Forelimb muscle (tissue), 1 donor: ENCODE results near the gene DNAH11. TPM values are rescaled to one million over a fixed set of nuclear protein-coding genes. Genes with fewer than 3 reads are reported as not detected.
"Not testable (repeated sequence)": the region's sequence is repeated elsewhere in the genome, so short reads cannot be mapped to it uniquely, and the experiment has no call there.

Experiments used
- DNase-seq: peaks from one replicate; pipeline ENCODE4 v3.0.0-alpha.2; 2013; ENCODE audit warnings: low read depth
- polyA plus RNA-seq: library from polyadenylated mRNA; unstranded; fragments of 120-200 nt; gene quantifications from one replicate; pipeline ENCODE4 v1.2.1, GENCODE V29; 2013; ENCODE audit not compliant: insufficient read length

The DNAH11 gene
- polyA plus RNA-seq, 1 donor: 0.30 TPM

GRCh38 chr7:21717323-21717722 is 174.5 kb downstream of the DNAH11 start:
- DNase-seq: no peak

- DNase-seq: no peak
These were observed 175.6 kb downstream of the DNAH11 start for GRCh38 chr7:21718391-21718790.

GRCh38 chr7:21719846-21720245 is 177.0 kb downstream of the DNAH11 start:
- no peak for DNase-seq

GRCh38 chr7:21722371-21722770 is 179.5 kb downstream of the DNAH11 start:
- no peak for DNase-seq

GRCh38 chr7:21724562-21724961 is 181.7 kb downstream of the DNAH11 start:
- no peak for DNase-seq

- DNase-seq: no peak
These were observed 187.6 kb downstream of the DNAH11 start for GRCh38 chr7:21730399-21730798.

- DNase-seq: no peak
These were observed 189.1 kb downstream of the DNAH11 start for GRCh38 chr7:21731977-21732376.

- DNase-seq: not testable (repeated sequence)
These were observed 190.1 kb downstream of the DNAH11 start for GRCh38 chr7:21732956-21733355.

GRCh38 chr7:21733837-21734236 is 191.0 kb downstream of the DNAH11 start:
- no peak for DNase-seq

GRCh38 chr7:21743493-21743892 is 200.7 kb downstream of the DNAH11 start:
- no peak for DNase-seq

GRCh38 chr7:21746949-21747348 is 204.1 kb downstream of the DNAH11 start:
- no peak for DNase-seq

GRCh38 chr7:21747806-21748205 is 205.0 kb downstream of the DNAH11 start:
- no peak for DNase-seq

GRCh38 chr7:21749378-21749777 is 206.5 kb downstream of the DNAH11 start:
- DNase-seq: no peak

GRCh38 chr7:21753071-21753470 is 210.2 kb downstream of the DNAH11 start:
- no peak for DNase-seq

- DNase-seq: no peak
These were observed 212.1 kb downstream of the DNAH11 start for GRCh38 chr7:21754963-21755362.

GRCh38 chr7:21757537-21758282 is 214.9 kb downstream of the DNAH11 start:
- DNase-seq: no peak

- no peak for DNase-seq
These were observed 215.4 kb downstream of the DNAH11 start for GRCh38 chr7:21758286-21758685.

- no peak for DNase-seq
These were observed 219.6 kb downstream of the DNAH11 start for GRCh38 chr7:21762469-21762868.

GRCh38 chr7:21763818-21764217 is 221.0 kb downstream of the DNAH11 start:
- DNase-seq: no peak

- DNase-seq: no peak
These were observed 223.4 kb downstream of the DNAH11 start for GRCh38 chr7:21766218-21766617.

- no peak for DNase-seq
These were observed 224.6 kb downstream of the DNAH11 start for GRCh38 chr7:21767300-21767900.

- no peak for DNase-seq
These were observed 225.4 kb downstream of the DNAH11 start for GRCh38 chr7:21768279-21768678.

- no peak for DNase-seq
These were observed 228.4 kb downstream of the DNAH11 start for GRCh38 chr7:21771266-21771665.
